ENCODE measurements around the gene ANO2. TPM values are rescaled to one million over a fixed set of nuclear protein-coding genes. Genes with fewer than 3 reads are reported as not detected.

Gene ANO2
- total and polyA plus RNA-seq, 2 donors (not counting 3 experiments of a cell fraction or from before 2014, with no cell fraction given): 15.4 to 65.0 TPM

GRCh38 chr12:5616854-5617253, 328.2 kb downstream of the ANO2 start:
- intact Hi-C loops (cut with micrococcal nuclease) (no loop called here), dilution Hi-C loops (cut with MboI; ENCODE audit: extremely low pct_ligation_motif_present, low sequenced_read_pairs) (no loop called here)
- H3K27me3 ChIP-seq (ENCODE audit: control insufficient read depth in 2 of 2, insufficient read depth in 2 of 2, low read length in 2 of 2): no peaks in the 10 kb centered on the region
- no TSS peak for BruUV-seq (replicated peaks)
- peaks cover 3% of the 10 kb centered on the region for H3K4me1 ChIP-seq (ENCODE audit: control insufficient read depth, extremely low read depth, insufficient read depth, low read length)
- DNase-seq (ENCODE audit: low read depth, low spot score) (no peak), FAIRE-seq (no peak)
- no peak overlapping the region for H3K4me3 ChIP-seq (replicated peaks in 1 of 3; ENCODE audit: insufficient read depth in 1 of 3, low read depth in 1 of 3, low read length in 3 of 3)
- no peak overlapping the region for H2AFZ ChIP-seq (ENCODE audit: low read depth, low read length)
- ChIA-PET CTCF (no interaction called here), POLR2A (no interaction called here)
- H3K27ac ChIP-seq (ENCODE audit: insufficient read depth, low read depth, low read length): no peak overlapping the region
- no peak overlapping the region for H3K4me2 ChIP-seq (ENCODE audit: insufficient read depth, low read length)
- no peak overlapping the region for H3K9ac ChIP-seq (replicated peaks; ENCODE audit: extremely low read depth, insufficient read depth, low read length)
- no peaks in the 10 kb centered on the region for H3K9me1 ChIP-seq (replicated peaks; ENCODE audit: control insufficient read depth, extremely low read depth, insufficient read depth, low read length)
- peaks cover 5 to 12% of the 10 kb centered on the region in 2 experiments for H3K36me3 ChIP-seq (ENCODE audit: control insufficient read depth in 2 of 2, extremely low read depth in 1 of 2, insufficient read depth in 2 of 2, low read length in 2 of 2)
- no peaks in the 10 kb centered on the region for H3K79me2 ChIP-seq (ENCODE audit: control insufficient read depth, insufficient read depth, low read length)
- H4K20me1 ChIP-seq (replicated peaks; ENCODE audit: control insufficient read depth, extremely low read depth, insufficient read depth, low read length): no peaks in the 10 kb centered on the region
- H3K9me3 ChIP-seq (replicated peaks; ENCODE audit: control insufficient read depth, insufficient read depth, low read length): no peaks in the 10 kb centered on the region
- no peak for TF ChIP-seq FOS (IDR thresholded peaks at IDR 0.05; ENCODE audit: borderline replicate concordance, insufficient read depth, low read length)
- TF ChIP-seq CTCF (IDR thresholded peaks at IDR 0.05; ENCODE audit: extremely low read depth in 1 of 2, insufficient read depth in 1 of 2, low read depth in 1 of 2, low read length in 2 of 2): no peak
- TF ChIP-seq POLR2A (IDR thresholded peaks at IDR 0.05; ENCODE audit: low read depth, low read length): no peak
- no peak for TF ChIP-seq JUN (IDR thresholded peaks at IDR 0.05; ENCODE audit: borderline replicate concordance, insufficient read depth, insufficient read length, low read depth)
- no peak for TF ChIP-seq EZH2 (IDR thresholded peaks at IDR 0.05; ENCODE audit: borderline replicate concordance, low read depth, low read length, severe bottlenecking)
- TF ChIP-seq GATA2 (IDR thresholded peaks at IDR 0.05; ENCODE audit: insufficient read depth, insufficient read length, low read depth, low read length): no peak
- no peak for TF ChIP-seq MAX (IDR thresholded peaks at IDR 0.05; ENCODE audit: insufficient read depth, insufficient read length)
- no peak for TF ChIP-seq MYC (IDR thresholded peaks at IDR 0.05; ENCODE audit: low read depth, low read length)
- TF ChIP-seq POLR2AphosphoS5 (IDR thresholded peaks at IDR 0.05; ENCODE audit: insufficient read depth, low read depth, low read length): no peak
